ENCODE data around the gene BRAT1.

Gene BRAT1

DNA sequence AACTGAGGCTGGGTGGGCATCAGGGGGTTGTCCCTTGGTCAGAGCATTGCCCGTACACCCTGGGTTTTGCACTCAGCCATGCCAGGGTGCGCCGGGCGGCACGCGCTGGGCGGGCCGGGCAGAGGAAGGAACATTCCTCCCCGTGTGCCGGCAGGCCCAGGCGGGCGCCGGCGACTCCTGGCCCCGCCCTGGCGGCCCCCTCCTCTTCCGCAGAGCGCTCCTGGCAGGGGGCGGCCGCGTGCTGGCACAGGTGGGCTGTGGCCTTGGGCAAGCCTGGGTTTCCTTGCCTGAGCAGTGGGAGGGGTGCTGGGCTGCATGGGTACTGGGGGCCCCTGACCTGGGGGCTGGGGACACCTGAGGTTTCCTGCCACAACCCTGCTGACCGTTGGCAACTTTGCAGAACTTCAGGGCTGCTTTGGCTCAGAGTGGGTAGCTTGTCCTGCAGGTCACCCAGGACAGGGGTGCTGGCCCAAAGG is 31.8 kb downstream of the BRAT1 start:
- DNase-seq (ENCODE audit: low spot score): no peak

- no peak for DNase-seq (ENCODE audit: low spot score)
These were observed 32.4 kb downstream of the BRAT1 start for GRCh38 chr7:2522780-2523433.

GRCh38 chr7:2521952-2522591 is 33.3 kb downstream of the BRAT1 start:
- no peak for DNase-seq (ENCODE audit: low spot score)

GRCh38 chr7:2521341-2521745 is 34.0 kb downstream of the BRAT1 start:
- DNase-seq (ENCODE audit: low spot score): no peak

GRCh38 chr7:2520761-2521290 is 34.5 kb downstream of the BRAT1 start:
- DNase-seq (ENCODE audit: low spot score): no peak

DNA sequence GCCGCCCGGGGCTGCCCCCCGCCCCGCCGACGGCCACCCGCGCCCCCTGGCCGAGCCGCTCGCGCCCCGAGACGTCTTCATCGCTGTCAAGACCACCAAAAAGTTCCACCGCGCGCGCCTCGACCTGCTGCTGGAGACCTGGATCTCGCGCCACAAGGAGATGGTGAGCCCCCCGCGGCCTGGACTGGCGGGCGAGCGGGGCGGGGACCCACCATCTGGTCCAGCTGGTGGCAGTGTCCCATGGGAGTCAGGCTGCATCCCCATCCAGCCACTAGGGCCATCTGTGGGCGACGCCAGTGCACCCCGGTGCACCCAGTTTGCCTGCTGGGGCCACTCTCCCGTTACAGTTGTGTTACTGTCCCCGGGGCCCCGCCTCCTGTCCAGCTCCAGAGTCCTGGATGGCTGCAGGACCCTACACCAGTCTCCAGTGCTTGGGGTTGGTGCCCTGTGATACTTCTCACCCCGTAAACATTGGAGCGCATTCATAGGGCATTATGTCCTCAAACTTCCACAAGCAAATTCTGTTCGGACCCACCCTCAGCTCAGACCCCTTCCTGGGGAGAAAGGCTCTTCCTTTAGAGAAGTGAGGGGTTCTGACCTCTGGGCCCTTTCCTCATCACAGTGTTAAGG is 35.1 kb downstream of the BRAT1 start:
- peak; percentile 86 for DNase-seq (ENCODE audit: low spot score)

DNA sequence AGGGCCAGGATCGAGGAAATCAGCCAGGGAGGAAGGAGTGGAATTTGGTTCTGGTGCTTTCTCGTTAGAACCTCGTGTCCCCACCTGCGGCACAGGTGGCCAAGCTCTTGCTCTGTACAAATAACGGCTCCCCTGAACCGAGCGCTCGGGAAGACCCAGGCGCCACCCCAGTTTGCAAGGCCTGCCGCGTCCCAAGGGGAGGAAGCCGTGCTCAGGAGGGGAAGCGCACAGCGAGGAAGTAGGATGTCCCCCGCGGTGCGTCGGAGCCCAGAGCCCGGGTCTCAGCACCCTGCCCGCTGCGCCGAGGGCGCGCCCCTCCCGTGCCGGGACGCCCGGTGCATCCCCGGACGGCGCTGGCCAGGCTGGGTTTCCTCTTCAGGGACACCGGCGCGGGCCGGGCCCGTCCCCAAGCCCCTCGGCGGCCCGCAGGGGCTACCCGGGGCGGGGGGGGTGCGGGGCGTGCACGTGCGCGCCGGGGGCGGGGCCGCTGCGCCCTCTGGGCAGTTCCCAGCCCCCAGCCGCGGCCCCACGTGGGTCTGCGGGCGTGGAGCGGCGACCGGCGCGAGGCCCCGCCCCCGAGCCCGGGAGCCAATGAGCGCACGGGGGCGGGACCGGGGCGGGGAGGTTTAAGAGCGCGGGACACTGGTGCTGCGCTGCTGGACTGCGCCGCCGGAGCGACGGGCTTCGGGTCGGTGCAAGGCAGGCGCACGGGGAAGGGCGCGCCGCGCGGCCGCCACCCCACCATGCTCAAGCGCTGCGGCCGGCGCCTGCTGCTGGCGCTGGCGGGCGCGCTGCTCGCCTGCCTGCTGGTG is 36.0 kb downstream of the BRAT1 start, which contains the start of gene LFNG:
TSS of gene LFNG (plus strand) at position 656 of the 812 bp plus-strand sequence. CDS start at position 744, 88 bp downstream.
- DNase-seq (ENCODE audit: low spot score): peak; percentile 100

DNA sequence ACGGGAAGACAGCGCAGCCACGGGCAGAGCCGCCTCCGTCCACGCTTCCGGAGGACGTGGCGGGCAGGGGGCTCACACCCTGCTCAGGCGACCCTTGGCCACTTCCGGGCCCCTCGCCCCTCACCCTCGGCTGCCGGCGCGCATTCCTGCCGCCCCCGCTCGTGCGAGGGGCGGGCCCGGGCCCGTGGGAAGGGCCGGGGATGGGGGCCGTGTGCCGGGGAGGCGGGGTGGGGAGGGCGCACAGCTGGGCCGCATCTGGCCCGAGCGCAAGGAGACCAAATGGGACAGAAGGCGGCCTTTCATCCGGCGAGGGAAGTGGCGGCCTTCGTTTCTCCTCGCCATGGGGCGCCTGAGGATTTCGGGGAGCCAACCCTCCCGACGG is 36.6 kb downstream of the BRAT1 start:
- no peak for DNase-seq (ENCODE audit: low spot score)

DNA sequence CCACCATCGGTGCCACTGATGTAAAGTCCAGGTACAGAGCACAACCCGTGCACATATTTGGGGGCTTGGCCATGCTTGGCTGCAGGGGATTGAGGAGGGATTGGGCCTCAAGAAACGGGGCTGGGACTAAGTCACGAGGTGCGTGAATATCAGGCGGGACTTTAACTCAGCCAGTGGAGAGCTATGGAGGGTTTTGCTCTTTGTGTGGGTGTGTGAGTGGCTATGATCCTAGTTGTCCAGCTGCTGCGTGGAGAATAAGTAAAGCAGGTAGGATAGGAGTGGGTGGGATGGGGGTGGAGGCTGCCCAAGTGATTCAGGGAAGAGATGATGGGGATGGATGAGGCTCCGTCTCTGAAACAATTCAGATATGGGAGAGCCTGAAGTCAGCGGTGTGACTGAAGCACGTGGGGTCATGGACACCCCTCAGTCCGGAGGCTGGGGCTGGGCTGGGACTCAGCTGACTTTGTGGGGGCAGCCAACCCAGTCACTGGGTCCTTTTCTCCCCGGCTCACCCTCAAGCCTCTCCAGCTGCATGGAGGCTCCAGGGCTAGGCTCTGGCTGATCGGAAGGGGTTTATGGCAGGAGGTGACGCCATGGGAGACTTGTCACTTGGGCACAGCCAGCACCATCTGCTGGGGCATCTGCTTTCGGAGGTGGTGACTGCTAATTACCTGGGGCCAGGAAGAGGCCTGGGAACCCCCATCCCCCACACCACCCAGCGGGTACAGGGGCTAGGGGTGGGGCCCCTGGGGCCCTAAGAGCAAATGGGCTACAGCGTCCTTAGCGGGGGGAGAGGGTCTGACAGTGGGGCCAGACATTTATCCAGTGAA is 37.4 kb downstream of the BRAT1 start:
- DNase-seq (ENCODE audit: low spot score): no peak

- DNase-seq (ENCODE audit: low spot score): no peak
These were observed 38.3 kb downstream of the BRAT1 start for GRCh38 chr7:2517026-2517425.

GRCh38 chr7:2516194-2516555 is 39.1 kb downstream of the BRAT1 start:
- DNase-seq (ENCODE audit: low spot score): no peak

DNA sequence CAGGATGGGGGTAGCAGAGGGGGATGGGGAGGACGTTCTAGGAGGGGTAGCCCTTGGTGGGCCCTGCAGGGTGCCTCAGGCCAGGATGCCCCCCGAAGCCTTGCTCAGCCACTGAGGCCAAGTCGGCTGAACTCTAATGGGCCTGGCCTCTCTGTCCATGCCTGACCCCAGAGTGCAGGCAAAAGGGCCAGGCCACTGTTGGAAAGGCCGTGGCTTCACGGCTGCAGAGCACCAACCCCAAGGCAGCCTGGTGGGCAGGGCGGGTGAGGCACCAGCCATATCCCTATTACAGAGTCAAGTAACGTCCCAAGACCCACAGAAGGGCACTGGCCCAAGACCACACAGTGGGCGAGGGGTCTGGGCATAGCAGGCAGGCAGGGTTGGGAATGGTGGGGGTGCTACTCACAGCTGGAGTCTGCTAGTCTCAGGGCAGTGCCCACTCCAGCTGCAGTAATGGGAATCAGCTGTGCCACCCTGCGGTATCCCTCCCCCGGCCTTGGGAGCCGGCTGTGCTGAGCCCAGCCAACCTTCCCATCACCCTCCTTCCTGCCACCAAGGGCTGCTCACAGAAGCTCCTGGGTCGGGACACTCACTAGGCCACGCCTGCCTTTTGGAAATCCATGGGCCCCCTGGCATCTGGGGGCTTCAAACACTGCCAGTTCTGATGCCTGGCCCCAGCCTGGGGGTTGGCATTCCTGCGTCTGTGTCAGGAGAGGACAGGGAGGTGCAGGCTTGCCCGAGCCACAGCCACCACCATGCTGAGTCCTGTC is 39.7 kb downstream of the BRAT1 start:
- DNase-seq (ENCODE audit: low spot score): no peak

- no peak for DNase-seq (ENCODE audit: low spot score)
These were observed 40.6 kb downstream of the BRAT1 start for GRCh38 chr7:2514473-2515423.

DNA sequence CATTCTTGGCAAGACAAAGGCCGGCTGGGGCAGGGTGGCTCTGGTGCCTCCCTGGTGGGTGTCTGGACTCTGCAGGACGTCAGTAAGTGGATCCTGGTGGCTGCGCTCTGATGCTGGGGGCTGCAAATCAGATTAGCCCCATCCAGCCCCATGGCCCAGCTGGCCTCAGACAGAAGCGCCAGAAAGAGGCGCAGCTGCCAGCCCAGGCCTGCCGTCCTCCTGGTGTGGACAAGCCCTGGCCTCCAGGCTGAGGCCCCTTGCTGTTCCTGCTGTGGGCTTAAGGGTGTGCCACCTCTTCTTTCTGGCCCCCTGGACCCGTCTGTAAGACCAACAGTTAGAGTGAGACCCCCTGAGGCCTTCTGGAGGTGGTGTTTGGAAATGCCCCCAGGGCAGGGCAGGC is 41.6 kb downstream of the BRAT1 start:
- no peak for DNase-seq (ENCODE audit: low spot score)

GRCh38 chr7:2512713-2513112 is 42.6 kb downstream of the BRAT1 start:
- DNase-seq (ENCODE audit: low spot score): no peak

DNA sequence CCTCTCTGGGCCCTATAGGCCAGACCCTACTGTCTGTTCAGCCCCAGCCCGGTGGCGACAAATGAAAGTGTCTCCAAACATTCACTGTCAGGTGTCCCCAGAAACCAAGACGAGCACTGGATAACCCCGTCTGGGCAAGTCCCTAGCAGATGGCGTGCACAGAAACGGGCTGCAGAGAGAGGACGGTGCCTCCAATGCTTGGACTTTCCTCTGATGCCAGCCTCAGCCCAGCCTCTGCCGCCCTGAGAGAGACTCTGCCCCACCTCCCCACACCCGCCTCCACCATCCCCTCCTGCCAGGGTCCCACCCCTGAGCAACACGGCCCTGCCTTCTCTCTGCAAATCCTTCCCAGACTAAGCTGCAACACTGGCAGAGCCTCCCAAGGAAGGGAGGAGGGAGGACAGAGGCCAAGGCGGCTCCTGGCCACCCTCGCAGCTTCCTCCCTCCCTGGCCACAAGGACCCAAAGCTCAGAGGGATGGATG is 43.1 kb downstream of the BRAT1 start:
- DNase-seq (ENCODE audit: low spot score): no peak

DNA sequence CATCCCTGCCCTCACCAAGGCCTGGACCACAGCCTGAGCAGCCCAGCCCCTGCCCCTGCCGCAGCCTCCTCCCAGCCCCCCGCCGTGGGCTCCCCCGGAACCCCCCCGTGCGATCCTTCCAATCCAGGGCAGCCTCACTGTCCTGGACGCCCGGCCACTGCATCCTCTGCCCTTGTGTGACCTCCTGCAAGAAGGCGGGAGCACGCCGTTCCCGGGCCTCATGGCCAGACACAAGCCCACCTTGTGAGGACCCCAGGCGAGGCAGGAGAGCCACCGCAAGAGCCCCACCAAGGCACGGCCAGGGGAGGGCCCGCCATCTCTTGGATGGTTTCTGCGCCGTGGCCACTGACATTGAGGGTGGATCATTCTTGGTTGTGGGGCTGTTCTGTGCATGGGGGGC is 43.6 kb downstream of the BRAT1 start:
- no peak for DNase-seq (ENCODE audit: low spot score)

- peak; percentile 93 for DNase-seq (ENCODE audit: low spot score)
These were observed 44.2 kb downstream of the BRAT1 start for GRCh38 chr7:2510909-2511768.
